HEK293T (cell line): ENCODE data around the gene MRPL3.

Experiments
- BHLHE40 ChIP-seq: fragments of 450-650 bp; IDR thresholded peaks from 2 replicates; pipeline ENCODE4 v1.6.1; 2016; ENCODE audit warnings: mild to moderate bottlenecking, moderate library complexity, borderline replicate concordance
- ELF4 ChIP-seq: fragments of 450-650 bp; IDR thresholded peaks from 2 replicates; pipeline ENCODE4 v1.6.1; 2017; ENCODE audit warnings: antibody characterized with exemption
- NFRKB ChIP-seq: fragments of 450-650 bp; IDR thresholded peaks from 2 replicates; pipeline ENCODE4 v1.6.1; 2016; ENCODE audit warnings: mild to moderate bottlenecking, moderate library complexity
- SP1 ChIP-seq: fragments of 450-650 bp; IDR thresholded peaks from 2 replicates; pipeline ENCODE4 v1.6.1; 2017

DNA sequence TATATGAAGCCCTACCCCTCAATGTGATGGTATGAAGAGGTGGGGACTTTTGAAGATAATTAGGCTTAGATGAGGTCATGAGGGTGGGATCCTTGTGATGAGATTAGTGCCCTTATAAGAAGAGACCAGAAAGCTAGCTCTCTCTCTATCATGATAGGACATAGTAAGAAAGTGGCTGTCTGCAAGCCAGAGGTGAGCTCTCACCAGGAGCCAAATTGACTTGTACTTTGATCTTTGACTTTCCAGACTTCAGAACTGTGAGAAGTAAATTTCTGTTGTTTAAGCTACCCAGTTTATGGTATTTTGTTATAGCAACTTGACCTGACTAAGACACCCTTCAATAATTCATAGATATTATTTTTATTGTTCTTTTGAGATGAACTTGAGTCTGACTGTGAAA, 29.9 kb upstream of the MRPL3 start:
- no peak for TF ChIP-seq BHLHE40
- no peak for TF ChIP-seq SP1
- no peak for TF ChIP-seq ELF4
- no peak for TF ChIP-seq NFRKB
